GM21367 (cell line): ENCODE results near the gene VWA7.
A peak's percentile ranks its signal among the peaks of the same experiment; 100 is the strongest.

Experiments
- ATAC-seq: cut with Tn5 transposase; IDR thresholded peaks from one replicate; pipeline ENCODE4 v1.9.1; 2021; ENCODE audit not compliant: unreplicated experiment

Gene VWA7

DNA sequence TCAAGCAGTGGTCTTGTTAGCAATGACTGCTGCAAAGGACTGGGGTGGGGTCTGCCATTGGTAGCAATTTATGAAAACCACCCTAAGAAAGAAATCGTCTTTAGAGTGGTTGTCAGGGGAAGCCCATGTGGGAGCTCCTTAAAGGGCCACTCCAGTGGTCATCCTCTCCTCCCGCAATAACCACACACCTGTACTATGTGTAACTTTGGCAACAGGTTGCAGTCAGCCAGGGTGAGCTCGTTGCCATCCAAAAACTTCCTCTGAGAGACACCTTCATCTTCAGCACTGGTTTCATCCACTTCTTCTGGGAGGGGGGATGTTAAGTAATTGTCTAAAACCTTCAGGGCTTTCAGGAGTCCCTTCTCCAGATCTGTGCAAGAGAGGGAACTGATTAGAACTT lies 45.1 kb downstream of the VWA7 start:
- no peak for ATAC-seq

DNA sequence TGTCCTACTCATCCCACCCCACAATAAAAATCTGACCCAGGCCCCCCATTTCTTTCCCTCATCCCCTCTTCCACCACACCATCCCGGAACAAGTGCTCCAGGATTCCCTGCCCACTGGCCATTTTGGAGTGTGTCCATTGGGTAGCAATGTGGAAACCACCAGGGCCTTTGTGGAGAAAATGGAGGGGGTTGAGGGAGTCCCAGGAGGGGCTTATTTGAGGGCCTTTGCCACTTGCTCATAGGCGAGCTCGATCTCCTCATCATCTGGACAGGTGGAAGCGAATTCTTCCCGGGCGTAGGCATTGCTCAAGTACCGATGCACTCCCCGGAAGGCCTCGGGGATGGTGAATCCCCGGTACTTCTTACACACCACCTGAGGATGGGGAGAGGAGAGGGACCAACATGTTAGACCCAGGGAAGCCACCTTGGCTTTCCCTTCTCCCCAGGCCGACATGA lies 46.5 kb downstream of the VWA7 start:
- ATAC-seq = no peak

DNA sequence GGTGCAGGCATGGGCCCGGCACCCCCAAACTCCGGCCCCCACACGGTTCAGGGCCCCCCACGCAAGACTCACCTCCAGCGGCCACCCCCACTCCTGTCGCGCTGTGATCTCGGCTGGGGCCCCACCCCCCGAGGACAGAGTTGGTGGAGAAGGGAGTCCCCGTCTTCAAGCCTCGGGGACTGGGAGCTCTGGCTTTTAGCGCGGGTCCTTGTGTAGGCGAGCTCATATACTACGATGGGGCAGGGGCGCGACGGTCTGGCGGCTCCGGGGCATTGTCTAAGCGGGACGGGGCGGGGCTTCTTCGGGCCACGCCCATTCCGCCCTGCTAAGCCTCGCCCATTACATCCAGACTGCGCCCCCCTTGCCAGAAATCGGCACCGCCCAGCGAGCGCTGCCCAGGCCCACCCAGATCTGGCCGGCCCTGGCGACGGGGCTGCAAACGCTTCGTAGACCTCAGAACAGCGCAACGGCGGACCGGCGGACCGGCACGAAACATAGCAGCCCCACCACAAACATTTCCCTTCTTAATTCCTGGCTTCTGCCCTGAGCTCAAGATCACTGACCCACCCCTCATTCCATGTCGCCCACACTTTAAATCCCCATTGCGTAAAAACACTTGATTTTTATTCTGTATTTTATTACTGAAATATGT lies 47.0 kb downstream of the VWA7 start:
- ATAC-seq = peak; percentile 15

DNA sequence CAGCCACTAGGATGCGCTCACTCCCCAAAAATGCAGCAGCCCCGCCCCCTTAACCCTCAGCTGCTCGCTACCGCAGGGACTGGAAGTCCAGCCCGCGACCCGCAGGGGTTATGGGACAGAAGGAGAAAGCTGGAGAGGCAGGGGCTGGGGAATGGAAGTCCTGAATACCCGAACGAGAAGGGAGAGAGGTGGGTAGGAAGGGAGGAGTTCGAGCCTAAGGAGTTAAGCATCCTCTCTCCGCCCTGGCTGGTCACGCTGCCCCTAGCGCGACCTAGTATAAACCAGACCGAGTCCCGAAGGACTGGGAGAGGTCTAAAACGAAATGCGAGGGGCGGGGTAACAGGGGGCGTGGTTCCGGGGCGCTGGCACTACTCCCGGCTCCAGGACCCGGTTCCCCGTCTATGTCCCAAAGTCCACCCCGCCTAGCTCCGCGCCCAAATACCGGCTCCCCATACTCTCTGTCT lies 47.6 kb downstream of the VWA7 start:
- ATAC-seq = peak; percentile 38

DNA sequence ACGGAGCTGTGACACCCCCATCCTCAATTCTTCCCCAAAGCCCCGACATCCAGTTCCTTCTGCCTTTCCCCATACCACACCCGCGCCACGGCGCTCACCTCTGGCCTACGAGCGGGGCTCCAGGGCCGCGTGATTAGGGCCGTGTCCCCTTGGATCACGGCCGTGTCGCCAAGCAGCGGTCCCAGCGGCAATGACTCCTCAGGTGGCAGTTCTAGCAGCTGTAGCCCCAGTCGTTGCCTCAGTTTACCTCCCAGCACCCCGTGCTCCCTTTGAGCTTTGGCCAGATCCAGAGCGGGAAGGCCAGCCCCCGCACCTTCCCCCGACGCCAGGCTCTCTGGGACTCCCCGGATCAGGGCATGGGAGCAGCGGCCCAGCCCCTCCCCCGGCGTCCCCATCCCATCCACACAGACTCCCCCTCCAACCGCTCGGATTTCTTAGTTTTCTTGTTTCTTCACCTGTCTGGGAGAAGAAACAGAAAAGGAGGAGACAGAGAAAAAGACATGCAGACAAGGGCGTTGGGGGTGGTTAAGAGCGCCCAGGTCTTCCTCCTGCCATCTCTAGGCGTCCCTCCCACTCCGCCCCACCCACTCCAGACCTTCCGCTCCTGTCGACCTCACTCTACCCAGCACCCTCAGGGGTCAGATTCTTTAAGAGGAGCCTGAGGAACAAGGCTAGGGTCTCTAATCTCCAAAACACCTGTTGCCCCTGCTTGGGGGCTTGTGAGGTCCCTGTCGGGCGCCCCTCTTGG lies 48.2 kb downstream of the VWA7 start, which contains the start of gene DDAH2:
Gene DDAH2, minus strand, starts transcription at position 533 of the 748 bp plus-strand sequence. Its CDS starts 138 bp downstream, at position 395.
- no peak for ATAC-seq

DNA sequence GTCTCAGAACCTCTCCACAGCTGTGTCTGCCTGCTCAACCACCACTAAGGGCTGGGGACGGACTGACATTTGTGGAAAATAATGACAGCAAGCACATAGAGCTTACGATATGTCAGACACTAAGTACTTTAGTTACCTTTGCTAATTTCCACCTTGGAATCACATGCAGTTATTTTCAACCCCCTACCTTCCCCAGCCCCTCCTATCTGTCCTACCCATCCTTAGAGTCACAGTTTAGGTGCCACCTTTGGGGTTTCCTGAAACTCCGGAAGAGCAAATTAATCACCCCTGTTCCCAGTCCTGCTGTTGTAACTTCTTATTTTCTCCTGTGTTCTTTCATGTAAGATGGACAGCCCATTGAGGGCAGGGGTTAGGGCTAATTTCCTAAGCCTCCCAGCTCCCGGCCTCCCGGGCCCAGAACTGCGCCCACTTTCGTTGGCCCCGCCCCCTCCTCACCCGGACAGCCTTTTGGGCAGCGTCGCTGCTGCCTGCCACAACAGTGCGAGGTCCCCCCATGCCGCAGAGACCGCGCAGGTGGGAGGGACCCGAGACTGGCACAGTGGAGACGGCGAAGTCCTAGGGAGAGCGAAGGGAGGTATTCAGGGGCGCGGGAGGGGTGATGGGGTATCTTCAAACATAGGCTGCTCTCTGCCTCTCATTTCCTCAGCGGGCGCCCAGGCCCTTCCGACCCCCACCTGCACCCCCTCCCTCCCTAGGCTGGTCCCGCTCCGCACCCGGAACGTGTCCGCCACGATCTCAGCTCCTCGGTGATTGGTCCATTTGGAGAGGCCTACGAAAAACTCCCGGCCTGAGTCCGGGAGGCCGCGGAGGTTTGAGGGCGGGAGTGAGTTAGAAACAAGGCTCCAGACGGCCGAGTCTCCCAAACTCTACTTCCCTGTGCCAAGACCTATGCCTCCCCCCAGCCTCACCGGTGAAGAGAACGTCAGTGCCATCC lies 49.1 kb downstream of the VWA7 start:
- ATAC-seq = no peak

DNA sequence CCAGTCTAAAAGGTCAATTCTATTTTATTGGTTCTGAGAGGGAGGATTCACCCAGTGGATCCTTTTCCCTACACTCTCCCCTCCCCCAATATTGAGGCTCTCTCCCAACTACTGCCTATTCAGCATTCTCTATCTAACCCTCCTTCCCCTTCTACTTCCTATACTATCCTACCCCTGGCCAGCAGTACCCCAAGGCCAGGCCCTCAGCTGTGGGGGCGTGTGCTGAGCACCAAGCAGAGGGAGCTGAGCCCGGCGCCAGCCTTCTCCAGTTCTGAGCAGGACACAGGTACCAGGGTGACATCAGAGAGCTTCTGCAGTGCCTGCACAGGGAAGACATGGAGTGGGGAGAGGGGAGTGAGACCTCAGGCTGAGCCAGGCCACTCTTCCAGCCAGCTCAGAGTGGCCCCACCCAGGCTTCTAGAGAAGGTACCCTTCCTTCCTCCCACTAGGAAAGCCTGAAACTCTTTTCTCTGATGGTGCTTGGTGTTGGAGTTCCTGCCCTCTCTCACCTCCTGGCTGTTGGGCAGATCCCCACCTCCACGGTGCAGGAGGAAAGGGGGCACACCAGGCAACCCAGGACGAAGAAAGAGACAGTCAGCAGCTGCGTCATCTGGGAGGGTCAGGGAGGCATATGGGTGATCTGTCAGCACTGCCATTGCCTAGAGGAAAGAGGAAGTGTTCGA lies 50.0 kb downstream of the VWA7 start:
- ATAC-seq = no peak

DNA sequence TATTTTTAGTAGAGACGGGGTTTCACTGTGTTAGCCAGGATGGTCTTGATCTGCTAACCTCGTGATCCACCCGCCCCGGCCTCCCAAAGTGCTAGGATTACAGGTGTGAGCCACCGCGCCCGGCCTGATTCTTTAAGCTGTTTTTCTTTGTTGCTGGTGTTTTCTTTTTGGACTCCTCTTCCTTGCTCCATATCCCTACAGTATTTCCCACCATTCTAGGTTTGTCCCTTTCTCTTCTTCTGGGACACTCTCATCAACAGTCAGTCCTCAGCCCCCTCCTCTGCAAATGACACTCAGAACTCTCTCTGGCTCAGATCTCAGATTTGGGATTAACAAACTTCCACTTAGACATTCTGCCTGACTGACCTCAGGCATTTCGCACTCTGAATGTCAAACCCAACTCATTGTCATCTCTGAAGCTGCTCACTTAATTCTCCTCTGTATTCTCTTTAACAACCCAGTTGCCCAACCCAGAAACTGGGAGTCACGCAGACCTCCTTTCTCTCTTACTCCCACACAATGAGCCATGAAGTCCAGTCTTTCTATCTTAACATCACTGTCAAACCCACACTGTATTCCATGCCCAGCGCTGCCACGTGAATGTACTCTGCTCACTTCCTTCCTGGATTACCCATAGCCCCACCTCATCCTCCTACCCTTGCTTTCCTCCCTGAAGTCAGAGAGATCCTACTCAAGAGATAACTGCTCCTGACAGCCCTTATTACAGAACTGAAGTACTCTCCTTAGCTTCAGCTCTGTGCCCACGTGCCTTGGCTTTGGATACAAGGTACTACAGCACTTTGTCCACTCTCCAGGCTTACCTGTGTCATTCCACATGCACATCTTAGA lies 51.4 kb downstream of the VWA7 start:
- no peak for ATAC-seq

DNA sequence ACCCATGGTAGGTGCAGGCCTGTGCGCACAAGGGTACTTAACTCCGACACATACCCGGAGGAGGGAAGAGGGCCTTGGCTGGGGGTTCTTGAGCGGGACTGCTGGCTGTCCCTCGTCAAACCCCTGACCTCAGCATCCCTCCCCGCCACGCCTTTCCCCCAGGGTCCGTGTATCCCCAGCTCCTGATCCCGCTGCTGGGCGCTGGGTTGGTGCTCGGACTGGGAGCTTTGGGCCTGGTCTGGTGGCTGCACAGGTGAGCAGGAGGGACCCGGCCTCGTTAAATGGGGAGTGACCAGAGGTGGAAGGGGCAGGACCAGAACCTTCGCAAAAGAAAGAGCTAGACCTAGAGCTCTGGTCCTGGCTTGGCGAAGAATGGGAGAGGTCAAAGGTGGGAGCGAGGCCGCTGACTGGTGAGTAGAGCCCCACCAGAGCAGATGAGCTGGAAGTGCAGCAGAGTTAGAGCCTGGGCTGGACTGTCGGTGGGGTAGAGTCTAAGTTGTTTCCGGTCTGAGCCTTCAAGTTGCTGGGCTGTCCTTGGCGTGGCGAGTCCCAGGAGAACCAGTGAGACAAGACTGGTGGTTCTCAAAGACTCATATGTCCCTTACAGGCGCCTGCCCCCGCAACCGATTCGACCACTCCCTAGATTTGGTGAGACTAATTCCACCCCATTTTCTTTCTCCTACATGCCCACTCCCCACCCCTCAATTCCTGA lies 53.0 kb downstream of the VWA7 start:
- ATAC-seq = no peak

DNA sequence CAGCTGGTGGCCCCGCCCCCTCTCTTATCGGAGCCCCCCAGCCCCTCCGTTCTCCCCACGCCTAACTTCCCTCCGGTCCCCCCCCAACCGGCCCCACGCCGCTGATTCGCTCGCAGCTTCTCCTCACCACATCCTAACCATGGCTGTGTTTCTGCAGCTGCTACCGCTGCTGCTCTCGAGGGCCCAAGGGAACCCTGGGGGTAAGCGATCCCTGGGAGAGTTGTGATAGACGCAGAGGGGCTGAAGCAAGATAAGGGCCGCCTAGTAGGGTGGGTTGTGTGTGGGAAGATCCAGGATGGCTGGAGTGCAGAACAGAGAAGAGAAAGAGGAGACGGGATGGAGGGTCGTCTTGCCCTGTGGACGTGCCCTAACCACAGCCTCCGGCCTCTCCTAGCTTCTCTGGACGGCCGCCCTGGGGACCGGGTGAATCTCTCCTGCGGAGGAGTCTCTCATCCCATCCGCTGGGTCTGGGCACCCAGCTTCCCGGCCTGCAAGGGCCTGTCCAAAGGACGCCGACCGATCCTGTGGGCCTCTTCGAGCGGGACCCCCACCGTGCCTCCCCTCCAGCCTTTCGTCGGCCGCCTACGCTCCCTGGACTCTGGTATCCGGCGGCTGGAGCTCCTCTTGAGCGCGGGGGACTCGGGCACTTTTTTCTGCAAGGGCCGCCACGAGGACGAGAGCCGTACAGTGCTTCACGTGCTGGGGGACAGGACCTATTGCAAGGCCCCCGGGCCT lies 53.7 kb downstream of the VWA7 start, which contains the start of gene MPIG6B:
Gene MPIG6B, plus strand, starts transcription at position 129 of the 735 bp plus-strand sequence. Its CDS starts 11 bp downstream, at position 140.
- no peak for ATAC-seq

DNA sequence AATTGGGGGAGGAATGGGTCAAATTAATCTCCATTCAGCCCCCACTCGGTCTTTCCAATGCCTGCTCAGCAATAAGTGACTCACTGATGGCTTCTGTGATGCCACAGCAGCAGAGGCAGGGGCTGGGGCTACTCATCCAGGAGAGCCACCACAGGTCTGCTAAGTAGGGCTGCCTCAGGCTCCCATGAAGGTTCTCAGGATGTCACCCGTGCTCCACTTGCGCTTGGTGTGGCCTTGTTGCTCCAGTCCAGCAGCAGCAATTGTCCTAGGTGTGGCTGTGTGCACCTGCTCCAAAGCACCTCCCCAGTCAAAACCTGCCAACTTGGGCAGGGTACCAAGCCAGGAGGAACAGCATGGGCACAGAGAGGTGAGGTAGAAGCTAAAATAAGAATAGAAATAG lies 55.0 kb downstream of the VWA7 start:
- ATAC-seq = no peak

DNA sequence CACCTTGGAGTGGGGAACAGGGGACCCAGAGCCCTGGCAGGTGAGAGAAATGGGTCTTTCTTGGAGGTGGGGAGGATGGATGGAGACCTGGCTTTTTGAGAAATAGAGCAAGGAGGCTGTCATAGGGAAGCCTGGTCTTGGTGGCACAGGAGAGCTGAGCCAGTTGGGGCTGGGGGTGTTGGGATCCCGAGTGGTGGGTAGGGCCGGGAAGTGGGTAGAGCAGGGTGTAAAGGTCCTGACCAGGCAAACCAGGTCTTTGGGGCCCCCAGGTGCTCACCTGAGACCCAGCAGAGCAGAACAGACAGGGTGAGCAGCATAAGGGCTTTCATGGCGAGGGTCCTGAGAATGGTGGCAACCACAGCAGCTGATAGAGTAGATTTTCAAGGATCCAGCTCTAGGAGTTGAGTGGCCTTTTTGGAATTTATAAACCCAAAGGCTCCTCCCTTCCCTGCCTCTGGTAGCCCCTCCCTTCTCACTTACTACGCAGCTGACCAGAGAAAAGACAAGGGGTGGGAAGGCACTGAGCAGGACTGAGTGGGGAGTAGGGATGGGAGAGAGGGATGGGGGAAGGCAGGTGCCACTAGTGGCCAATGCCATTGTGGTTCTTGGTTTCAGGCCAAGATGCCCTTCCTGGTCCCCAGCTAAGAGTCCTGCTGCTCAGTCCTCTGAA lies 55.6 kb downstream of the VWA7 start, which contains the start of gene LY6G6C:
Gene LY6G6C, minus strand, starts transcription at position 396 of the 670 bp plus-strand sequence. Its CDS starts 67 bp downstream, at position 329.
- ATAC-seq = no peak

DNA sequence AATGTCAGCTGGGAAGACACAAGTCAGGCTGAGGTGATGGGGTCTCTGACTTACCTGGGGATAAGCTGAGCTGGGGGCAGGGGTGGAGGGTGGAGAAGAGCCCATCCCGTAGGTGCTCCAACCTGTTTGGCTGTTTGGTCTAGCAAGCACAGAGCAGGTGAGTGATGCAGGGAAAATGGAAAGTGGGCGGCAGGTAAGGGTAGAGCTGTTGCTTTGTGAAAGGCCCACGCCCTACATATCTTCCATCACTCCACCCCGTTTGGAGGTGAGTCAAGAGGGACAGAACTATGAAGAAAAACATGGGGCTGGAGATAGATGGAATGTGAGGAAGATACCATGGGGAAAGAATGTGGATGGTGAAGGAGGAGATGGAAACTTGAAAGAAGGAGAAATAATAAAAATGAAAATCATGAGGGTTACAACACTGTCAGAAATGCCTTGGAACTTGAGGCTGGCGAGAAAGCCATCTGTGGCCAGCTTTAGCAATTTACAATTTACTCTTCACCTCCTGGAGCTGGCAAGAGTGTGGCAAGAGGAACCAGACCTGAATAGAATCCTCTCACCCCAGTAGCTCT lies 56.8 kb downstream of the VWA7 start:
- no peak for ATAC-seq

DNA sequence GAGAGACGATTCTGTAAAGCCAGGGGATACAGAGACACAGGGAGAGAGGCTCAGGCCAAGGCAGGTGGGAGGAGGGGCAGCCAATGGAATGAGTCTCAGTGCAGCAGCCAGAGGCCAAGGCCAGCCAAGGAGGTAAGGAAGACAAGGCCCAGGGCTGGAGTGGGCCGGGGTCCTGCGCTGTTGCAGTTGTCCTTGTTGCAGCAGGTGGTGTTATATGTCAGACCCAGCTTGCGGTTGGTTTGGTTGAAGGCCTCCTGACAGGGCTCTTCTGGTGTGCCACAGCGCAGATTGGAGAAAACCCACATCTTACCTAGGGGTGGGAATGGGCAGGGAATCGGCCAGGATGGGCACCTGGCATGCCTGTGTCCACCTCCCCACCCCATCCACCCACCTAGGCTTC lies 58.1 kb downstream of the VWA7 start:
- no peak for ATAC-seq

DNA sequence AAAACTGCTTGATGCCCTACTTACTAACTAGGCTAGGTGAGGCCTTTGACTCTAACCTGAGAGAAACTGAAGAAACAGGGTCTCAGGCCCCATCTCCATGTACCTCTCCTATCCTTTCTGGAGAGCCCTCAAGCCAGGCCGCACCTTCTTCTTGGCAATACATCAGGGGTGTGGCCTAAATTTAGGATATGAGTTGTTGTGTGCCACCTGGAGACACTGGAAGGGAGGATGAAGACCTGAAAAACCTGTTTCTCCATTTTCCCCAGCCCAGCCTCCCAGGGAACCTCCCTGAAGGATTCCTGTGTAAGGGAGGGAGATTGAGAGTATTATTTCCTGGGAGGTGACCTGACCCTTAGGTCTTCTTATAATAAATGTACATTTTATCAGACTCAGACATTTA lies 58.9 kb downstream of the VWA7 start:
- ATAC-seq = no peak

DNA sequence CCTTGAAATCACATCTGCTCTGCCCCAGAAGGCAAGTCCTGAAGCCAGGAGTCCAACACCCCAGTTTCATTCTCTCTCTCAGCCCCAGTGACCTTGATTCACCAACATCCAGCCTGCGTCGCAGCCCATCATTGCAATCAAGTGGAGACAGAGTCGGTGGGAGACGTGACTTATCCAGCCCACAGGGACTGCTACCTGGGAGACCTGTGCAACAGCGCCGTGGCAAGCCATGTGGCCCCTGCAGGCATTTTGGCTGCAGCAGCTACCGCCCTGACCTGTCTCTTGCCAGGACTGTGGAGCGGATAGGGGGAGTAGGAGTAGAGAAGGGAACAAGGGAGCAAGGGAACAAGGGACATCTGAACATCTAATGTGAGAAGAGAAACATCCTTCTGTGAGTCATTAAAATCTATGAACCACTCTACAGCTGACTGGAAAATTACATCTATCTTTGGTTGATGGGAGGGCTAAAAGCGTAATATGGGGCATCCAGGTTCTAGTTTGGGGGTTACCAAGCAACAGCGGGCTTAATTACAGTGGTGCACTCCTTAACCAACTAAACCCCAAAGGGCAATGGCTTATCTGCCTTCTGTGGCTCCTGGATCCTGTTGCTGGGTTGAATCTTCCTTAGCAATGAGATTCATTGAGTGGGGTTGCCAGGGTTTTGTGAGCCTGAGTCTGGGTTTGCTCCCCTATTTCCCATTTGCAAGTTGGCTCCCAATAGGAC lies 59.5 kb downstream of the VWA7 start:
- ATAC-seq = no peak
